ENCODE data around the gene HDAC4. TPM values are rescaled to one million over a fixed set of nuclear protein-coding genes. Genes with fewer than 3 reads are reported as not detected.
A peak's percentile ranks its signal among the peaks of the same experiment; 100 is the strongest.

Gene HDAC4
- polyA plus RNA-seq, 10 donors: 10.2 to 15.4 (median 11.9) TPM

DNA sequence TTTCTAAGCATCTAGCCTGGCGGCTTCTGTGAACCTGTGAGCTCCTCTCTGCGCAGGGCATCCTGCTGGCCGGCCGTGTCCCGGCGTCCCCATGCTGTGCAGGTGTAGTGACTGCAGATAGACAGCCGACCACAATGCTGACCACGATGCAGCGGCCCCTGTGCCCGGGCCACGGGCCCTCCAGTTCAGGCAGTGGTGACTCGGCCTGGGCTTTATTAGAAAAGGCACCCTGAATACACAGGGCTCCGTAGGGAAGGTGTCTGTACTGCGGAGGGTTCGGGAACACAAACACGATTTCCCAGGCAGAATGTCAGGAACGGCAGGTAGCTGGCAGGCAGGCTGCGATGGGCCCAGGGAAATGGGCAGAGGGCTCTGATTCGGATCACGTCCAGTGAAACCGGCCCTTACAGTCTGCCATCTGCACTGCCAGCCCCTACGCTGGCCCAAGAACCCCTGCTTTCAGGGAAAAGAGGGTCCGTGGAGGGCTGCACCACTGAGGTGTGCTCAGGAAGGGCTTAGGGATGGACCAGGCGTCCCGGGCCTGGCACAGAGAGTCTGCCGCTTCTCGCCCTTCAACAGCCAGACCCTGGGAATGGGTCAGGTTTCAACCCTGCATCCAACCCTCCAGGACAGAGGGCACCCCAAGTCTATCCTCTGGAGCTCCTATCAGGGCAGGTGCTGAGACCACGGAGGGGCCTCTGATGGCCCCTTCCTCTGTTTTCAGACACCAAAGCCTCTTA, 196.5 kb downstream of the HDAC4 start:
- no peak for DNase-seq

DNA sequence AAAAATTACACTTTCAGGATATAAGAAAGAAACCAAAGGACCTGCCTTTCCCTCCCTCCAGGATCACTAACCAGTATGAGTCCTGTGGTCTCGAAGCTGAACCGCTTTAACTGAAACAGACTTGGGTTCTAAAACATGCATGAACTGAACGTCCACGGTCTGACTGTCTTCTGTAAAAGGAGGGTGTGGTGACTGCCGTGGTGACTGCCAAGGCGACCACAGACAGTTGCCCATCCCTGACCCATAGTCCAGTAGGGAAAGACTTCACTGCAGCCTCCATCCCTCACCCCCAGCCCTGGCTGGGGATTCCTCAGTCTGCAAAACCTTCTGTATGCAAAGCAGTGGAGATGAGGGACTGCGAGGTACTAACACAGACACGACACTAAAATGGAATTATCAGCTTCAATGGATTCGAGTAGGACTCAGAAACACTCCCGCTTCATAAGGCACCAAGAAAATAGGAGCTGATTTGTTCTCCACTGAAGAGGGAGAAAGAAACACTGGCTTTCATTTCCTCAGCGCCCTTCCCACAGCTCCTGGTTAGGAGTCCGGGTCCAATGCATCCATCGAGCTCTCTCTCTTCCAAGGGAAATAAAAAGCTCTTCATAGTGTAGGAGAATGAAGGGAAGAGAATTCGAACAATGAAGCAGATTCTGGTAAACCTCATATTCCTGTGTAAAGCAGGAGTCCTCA, 197.2 kb downstream of the HDAC4 start:
- no peak for DNase-seq

DNA sequence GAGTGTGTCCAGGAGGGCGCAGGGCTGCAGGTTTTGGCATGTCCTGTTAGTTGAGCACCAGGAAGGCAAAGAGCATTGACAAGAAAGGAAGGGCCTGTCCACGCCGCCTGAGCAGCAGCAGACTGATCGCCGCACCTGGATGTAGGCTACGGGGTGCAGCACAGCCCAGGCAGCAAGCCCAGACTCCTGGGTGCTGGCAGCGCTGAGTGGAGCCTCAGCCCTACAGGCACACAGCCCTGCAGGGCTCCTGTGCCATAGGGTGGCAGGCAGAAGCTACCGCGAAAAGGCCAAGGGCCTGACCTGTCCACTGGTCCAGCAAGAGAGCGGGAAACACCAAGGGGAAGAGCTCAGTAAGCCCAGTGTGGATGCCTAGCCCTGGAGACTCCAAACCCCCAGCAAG, 198.0 kb downstream of the HDAC4 start:
- no peak for DNase-seq

DNA sequence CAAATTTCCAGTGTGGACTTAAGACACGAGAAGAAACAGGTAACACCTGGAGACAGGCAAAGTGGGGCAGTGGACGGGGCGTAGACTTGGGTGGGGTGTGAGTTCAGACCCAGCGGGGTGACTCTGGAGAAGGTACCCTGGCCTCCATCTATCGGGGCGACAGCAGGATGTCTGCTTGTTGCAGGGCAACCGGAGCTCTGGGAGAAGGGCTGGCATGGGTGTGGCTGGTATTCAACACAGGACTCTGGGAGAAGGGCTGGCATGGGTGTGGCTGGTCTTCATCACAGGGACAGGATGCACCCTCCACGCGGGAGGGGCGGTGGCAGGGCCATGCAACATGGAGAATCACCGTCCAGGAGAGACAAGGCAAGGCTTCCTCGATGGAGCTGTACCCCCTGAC, 198.5 kb downstream of the HDAC4 start:
- DNase-seq: no peak

DNA sequence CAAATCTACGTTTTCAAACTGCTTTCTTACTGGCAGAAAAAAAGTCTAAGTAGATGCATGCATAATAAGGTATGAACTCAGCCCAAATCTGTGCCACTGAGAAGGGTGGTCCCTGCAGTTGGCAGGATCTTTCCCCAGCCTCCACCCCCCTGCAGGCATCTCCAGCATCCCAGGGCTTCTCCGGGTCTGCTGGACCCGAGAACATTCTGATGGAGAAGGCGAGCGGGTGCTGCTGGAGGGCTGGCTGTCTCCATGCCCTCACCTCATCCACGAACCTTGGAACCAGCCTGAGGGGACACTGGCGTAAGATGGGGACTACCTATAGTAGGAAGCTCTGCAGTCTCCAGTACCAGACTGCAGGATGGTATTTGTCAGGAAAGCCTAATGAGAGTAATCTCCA, 198.9 kb downstream of the HDAC4 start:
- DNase-seq: no peak

DNA sequence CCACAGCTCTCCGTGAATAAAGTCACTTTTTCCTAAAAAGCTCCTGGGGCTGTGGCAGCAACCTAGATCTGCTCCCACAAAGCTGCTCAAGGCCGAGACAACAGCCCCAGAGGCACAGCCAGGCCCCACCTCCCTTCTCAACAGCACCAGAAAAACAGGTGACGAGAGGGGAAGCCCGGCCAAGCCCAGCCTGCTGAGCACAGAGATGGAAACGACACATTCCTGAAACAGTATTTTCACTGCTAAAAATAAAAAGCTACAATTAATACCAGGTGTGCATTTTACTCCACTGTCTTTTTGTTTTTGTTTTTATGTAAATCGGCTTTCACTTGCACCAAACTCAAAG, 199.3 kb downstream of the HDAC4 start:
- peak; percentile 71 to 89 (median 76) for DNase-seq

DNA sequence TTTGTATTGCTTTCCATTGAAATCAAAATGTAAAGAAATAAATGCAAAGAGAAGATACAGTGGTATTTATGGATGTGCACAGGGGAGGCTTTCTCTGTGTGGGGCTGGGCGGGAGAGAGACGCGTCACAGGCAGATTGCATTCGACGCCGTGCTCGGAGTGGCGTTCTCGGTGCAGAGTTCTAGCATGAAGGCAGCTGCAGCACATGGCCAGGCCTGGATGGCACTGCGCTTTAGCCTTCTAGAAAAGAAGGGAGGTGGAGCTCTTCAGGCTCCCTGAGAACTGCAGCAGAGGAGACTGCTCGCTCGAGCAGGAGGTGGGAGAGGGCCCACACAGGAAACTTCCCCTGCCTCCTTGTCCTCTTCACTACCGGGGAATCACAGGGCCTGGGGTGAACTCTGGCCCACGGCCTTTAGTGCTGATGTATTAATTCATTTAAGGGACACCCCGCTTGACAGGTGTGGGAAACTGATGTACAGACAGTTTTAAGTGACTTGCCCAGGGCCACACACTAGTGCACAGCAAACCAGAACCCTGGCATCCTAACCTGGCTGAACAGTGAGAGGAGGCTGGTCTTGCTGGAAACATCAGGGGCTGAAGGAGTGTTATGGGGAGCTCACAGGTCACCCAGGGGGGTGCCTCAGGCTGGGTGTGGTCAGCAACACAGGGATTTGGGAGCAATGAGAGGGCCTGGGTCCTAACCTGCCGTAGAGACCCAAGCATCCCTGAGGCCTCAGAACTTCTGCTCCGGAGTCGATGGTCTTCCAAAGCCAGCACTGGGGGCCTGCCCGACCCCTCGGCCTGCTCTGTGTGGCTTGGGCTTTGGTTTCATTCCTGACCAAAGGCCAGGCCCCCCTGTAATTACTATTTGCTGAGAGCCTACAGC, 199.9 kb downstream of the HDAC4 start:
- no peak for DNase-seq

DNA sequence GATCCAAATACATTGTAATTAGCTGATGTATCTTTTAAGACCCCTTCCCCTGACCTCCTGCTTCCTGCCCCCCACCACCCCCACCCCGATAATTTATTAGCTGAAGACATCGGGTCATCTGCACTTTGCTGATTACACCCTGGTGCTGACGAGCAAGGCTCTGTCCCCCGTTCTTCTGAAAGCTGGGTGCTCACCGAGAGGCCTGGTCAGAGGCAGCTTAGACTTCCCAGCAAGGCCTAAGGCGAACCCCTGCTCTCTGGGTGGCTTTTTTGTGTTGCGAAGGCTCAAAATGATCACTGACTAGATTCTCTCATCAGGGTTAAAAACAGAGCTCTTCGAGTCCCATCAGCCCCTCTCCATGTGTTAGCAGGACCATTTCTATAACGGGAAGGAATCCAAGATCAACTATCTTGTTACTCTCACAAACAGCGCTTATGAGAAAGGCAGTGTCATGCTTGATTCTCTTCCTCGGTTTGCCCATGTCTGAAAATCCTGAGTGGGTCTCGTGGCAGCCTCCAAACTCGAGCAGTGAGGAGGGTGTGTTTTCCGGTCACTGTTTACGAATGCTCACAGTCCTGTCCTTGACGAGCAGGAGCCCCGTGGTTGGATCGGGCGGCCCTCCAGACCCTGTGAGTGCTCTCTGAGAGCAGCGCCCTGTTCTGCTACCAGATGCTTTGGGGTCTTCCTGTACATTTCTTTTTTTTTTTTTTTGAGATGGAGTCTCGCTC, 201.6 kb downstream of the HDAC4 start:
- DNase-seq: peak in 2 of 3 donors; percentile 14 to 49

DNA sequence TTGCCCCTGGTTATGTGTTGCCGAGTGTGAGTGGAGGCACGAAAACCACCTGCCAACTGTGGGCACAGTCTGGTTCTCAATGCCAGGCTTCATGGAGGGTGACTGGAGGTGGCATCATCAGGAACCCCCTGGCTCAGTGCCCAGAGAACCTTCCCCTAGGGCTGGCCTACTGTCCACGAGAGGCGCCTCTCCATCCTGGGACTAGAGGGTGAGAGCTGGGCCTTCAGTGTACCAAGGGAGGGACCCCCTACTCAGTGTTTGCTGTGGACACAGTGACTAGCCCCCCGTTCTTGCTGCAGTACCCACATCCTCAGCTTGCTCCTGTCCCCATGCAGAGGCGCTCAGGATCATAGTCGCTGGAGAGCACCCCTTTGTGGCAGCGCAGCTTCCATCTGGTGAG, 202.6 kb downstream of the HDAC4 start:
- no peak for DNase-seq

DNA sequence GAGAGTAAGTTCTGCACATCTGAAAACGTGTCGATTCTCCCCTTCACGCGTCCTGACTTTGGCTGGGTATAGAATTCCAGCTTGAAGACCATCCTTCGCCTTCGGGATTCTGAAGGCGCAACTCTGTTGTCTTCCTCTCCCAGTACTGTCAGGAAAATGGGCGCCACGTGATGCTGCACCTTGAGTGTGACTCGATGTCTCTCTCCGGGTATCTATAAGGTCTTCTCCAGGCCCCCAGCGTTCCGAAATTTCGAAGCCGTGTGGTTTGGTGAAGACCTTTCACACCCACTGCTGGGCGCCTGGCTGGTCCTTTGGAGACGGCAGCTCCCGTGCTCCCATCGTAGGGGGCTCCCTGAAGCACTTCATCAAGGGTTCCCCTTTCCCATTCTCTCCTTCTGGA, 203.7 kb downstream of the HDAC4 start:
- DNase-seq: no peak

DNA sequence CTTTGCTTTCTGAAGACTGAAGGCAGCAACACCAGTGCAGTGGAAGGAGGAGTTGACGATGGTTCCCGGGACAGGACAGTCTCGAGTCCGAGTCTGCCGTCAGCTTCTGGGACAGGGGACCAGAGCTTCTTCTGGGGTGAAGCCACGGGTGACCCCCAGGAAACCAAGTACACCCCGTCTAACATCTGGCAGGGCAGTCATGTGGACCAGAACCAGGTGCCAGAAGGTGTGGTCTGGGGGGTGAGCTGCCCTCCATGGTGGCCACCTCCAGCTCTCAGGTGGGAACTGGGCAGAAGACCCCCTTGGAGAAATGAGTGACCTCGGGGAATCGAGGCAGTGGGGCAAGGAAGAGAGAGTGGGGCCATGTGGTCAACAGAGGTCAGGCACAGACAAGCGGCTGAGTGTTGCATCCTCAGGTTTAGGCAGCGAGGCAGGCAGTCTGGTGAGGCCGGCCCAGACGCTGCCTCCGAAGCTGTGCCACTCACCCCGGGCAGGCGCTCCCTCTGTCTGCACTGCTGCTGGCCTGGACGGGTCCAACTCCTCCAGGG, 204.3 kb downstream of the HDAC4 start:
- no peak for DNase-seq

DNA sequence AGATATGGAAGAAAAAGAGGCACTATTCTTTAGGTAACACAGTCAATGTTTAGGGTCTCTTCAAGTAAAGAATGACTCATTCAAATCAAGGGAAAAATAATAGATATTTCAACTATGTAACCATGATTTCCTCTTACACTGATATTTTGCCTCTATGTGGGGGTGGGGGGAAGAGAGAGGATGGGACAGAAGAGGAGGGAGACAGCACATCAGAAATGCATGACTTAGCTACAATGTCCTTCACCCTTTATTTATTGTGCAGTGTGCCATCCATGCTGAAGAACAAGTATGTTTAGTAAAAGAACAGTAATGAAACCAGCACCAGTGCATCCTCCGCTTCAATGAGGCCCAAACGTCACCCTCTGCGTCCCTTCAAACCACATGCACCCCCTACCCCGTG, 204.8 kb downstream of the HDAC4 start:
- no peak for DNase-seq

DNA sequence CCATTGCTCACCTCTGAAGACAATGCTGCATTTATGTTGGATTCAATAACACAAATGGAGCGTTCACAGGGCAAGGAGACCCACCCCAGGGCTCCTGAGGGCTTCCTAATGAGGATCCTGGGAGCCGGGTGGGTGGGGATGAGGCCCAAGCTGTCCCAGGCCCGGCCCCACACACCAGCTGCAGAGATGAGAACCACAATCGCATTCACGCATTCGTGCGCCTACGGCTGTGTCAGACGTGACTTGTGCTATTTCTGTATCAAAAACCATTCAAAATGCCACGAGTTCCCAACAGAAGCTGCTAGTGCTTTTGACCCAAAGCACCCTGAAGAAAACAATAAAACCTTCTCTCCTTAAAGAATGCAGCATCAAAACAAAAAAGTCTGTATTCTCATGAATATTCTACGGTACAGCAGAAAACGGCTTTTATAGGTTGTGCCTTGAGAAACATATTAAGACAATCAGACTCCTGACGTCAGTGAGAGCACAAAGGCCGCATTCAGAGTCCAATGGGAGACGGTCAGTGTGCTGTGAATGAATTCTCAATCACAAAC, 205.4 kb downstream of the HDAC4 start:
- no peak for DNase-seq

DNA sequence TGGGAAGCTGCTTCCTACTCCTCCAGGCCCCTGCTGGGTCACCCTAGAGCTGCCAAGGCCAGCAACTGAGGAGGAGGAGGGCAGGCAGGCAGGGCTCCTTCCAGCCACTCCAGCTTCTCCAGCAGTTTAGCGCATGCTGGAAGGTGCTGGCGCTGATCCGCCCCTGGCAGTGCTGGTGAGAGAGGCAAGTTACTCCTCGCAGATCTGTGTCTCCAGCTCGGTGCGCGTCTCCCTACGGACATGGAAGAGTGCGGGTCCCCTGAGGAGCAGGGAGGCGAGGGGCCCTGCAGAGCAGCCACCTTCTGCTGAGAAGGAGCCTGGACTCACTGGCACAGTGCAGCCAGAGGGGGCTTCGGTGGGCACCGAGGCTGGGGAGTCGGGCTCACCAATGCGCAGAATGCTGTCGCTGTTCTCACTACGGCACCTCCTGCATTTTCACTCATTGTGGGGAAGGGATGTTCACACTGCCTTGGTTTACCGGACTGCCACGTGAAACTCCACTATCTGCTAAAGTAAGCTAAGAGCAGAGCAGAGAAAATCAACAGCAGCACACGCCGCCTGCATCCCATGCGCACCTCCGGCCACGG, 206.0 kb downstream of the HDAC4 start:
- no peak for DNase-seq

DNA sequence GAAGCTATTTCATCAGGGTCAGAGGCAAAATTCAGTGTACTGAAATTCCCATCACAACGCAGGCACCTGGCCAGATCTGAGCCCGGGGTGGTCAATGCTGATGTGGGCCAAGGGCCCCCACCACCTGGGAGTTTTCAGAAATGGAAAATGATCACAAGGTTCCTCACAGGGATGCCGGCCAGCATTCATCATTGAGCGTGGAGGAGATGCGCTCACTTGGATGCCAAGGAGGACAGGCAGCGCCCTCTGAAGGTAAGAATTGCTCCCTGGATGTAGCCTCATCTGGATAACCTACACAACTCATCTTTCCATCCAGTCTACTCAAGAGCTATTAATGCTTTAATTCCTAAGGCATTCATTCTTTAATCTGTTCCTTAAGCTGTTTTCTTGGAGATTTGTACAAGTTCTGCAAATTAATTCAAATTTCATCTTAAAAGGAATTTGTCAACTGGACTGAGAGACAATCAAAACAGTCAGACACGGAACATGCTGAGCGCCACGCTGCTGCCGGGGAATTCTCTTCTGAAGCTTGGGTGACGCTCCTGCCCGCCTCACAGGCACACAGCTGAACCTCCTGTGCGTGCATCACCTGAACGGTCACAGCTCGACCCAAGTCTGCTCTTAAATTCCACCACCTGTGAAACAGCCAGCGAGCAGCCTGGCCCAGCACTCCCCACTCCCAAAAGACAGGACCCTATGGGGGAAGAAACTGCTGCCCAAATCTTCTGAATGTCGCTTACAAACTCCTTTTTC, 206.7 kb downstream of the HDAC4 start:
- DNase-seq: no peak

DNA sequence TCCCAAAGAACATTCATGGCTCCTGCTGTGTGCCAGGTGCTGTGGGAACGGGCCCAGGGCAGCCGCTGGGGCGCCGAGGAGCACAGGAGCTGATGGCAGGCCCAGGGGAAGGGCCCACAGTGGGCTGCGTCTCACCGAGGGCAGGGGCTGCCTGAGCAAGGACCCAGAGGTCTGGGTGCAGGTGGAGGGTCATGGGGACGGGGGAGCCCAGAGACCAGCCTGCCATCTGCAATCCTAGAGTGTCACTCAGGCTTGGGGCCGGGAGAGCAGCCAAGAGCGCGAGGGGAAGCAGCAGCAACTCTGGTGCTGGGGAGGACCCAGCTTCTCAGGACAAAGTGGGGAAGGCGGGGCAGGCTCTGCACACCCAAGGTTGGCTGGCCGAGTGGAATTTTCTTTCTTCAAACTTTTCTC, 207.4 kb downstream of the HDAC4 start:
- peak in 1 of 3 donors; percentile 45 for DNase-seq

DNA sequence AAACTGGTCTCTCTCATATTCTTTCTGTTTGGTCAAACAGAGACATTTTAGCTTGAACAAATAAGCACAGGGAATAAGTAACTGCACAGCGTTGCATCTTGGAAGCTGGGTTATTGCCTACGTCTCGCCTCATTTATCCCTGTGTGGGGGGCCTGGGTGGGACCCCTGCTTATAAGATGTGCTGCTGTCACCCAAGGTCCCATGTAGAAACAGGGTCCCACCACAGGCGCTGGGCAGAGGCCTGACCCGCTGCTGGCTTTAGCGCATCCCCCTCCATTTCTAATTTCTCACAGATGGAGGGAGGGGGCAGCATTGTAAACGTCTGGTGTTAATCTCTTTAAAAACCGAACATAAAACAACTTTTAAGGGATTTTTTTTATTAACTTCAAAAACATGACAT, 207.8 kb downstream of the HDAC4 start:
- DNase-seq: no peak

DNA sequence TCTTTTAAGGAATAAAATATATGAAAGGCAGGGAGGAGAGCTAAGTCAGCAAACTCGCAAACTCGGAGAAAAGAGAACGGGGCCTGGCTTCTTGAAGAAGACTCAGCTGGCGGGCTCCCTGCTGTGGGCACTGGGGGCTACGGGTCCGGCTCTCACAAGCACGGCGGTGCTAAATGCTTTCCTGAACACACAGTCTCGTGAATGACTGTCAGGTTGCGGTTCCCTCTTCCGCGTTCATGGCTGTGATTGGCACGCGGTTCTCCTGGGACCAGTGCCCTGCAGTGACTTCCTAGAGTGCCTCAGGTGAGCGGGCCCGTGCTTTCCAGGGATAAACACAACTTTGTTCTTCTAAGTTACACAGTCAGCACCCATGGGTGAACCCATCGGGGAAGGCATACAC, 208.4 kb downstream of the HDAC4 start:
- no peak for DNase-seq

DNA sequence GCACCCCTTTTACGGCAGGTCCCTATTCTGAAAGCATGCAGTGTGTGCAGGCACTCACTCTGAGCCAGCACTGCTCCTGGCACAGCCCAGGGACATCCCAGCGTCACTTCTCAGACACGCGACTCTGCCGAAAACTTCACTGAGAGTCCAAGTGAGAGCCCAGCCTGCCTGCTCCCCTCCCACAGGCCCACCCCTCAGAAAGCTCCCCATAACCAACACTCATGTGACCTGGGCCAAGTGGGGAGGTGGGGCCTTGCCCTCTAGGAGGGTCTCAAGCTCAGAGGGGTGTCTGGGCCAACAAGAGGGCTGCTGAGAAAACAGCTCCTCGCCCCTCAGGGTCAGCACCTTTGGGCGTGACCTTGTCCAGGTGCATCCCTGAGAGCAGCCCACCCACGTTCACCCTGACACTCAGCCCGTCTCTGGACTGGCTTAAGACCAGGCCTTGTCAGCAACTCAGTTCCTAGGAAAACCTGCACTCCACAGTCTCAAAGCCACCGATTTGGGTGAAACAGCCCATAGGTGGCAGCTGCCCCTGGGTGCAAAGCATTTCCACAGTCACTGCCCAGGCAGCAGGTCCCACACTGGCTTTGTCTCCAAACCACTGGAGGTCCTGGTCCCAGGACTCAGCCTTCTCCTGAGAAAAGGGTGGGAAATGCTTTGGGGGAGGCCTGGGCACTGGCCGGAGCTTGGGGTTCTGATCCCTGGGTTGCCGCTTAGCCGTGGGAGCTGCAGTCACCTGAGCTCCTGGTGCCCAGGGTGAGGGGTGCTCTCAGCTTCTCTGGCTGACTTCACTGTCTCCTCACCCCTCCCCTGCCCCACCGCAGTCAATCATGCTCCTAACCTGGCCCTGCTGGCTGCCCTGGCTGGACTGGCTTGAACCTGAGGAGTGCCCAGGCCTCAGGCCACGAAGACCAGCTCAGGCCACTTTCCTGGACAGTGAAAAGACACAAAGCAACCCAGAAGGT, 209.6 kb downstream of the HDAC4 start:
- no peak for DNase-seq
